NCI-H748 treated with DMSO at 0.1 percent for 48 hours (cell line): ENCODE measurements around the gene USP12.
"Not testable (repeated sequence)": the region's sequence is repeated elsewhere in the genome, so short reads cannot be mapped to it uniquely, and the experiment has no call there.

Experiments
- DNase-seq: peaks from one replicate; lab custom pipeline; 2025; lab: John Stamatoyannopoulos, UW

The USP12 gene

DNA sequence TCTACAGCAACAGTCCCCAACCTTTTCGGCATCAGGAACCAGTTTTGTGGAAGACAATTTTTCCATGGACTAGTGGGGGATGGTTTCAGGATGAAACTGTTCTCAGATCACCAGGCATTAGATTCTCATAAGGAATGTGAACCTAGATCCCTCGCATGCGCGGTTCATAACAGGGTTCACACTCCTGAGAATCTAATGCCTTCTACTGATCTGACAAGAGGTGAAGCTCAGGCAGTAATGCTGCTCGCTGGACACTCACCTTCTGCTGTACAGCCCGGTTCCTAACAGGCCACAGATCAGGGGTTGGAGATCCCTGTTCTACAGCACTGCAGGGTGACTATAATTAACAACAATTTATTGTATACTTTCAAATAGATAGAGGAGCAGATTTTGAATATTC is 21.9 kb downstream of the USP12 start:
- no peak for DNase-seq

DNA sequence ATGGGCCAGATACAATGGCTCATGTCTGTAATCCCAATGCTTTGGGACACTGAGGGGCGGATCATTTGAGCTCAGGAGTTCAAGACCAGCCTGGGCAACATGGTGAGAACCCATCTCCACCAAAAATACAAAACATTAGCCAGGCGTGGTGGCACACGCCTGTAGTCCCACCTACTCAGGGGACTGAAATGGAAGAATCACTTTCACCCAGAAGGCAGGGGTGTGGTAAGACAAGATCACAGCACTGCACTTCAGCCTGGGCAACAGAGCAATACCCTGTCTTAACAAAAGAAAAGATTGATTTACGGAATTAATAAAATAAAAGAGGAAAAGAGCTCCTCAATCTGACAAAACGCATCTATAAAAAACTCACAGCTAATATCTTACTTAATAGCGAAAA is 22.7 kb downstream of the USP12 start:
- DNase-seq: no peak

DNA sequence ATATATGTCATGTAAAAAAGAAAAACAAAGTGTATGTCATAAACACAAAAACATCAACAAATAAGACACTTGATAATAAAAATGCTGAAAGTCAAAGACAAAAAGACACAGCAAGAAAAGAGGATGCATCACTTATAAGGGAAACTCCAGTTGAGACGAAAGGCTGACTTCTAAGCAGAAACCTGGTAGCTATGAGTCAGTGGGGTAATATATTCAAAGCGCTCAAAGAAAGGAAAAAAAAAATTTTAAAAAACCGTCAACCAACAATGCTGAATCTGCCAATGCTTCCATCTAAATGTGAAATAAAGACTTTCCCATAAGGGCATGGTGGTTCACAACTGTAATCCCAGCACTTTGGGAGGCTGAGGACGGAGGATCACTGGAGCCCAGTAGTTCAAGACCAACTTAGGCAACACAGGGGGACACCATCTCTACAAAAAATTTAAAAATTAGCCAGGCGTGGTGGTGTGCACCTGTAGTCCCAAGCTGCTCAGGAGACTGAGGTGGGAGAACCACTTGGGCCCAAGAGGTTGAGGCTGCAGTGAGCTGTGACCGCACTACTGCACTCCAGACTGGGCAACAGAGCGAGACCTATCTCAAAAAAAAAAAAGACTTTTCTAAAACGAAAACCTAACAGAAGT is 24.0 kb downstream of the USP12 start:
- no peak for DNase-seq

DNA sequence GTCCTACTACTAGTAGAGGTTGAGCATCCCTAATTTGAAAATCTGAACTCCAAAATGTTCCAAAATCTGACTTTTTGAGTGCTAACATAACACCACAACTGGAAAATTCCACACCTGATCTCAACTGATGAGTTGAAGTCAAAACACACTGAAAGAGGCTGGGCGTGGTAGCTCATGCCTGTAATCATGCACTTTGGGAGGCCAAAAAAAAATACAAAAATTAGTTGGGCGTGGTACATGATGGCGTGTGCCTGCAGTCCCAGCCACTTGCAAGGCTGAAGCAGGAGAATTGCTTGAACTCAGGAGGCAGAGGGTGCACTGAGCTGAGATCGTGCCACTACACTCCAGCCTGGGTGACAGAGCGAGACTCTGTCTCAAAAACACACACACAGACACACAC is 29.9 kb downstream of the USP12 start:
- peak; percentile 35 for DNase-seq

DNA sequence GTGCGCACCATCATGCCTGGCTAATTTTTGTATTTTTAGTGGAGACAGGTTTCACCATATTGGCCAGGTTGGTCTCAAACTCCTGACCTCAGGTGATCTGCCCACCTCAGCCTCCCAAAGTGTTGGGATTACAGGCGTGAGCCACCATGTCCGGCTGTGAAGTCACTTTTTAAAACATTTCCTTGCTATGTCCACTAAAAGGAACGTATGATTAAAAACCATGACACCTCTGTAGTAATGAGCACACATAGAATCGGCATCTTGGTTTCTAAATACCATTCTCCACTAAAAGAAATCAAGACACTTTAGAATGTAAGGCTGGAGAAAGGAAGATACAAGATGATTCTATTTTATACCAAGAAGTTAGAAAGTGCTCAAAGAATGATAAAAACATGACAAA is 30.5 kb downstream of the USP12 start:
- not testable (repeated sequence) for DNase-seq

DNA sequence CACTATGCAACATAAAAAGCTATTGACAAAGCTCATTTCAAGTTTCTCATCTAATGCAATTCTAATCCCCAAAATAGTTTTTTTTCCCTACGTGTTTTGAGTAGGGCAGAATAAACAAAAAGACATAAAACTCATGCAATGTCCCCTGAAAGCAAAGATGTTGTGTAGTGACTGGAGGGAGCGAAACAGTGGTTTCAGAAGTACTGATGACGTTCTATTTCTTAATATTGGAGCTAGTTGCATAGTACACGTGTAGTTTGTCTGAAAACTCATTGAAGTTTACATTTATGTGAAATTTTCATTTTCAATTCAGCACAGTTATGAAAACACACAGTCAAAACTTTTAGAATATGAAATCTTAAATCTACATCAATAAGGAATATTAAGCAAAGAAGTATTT is 31.6 kb downstream of the USP12 start:
- no peak for DNase-seq

DNA sequence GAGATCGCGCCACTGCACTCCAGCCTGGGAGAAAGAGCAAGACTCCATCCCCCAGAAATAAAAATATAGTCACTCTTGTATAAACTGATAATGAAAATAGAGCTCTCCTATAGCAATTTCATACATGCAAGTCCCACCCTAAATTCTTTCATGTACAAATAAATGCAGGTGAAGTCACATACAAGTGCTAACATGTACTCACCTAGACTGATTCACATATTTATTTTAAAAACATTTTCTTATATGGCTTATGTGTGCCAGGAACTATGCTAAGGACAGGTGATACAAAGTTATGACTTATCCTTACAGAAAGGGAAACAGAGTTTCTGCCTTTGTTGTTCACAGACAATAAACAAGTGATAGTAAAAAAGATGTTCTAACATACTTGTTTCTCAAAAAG is 32.0 kb downstream of the USP12 start:
- no peak for DNase-seq

DNA sequence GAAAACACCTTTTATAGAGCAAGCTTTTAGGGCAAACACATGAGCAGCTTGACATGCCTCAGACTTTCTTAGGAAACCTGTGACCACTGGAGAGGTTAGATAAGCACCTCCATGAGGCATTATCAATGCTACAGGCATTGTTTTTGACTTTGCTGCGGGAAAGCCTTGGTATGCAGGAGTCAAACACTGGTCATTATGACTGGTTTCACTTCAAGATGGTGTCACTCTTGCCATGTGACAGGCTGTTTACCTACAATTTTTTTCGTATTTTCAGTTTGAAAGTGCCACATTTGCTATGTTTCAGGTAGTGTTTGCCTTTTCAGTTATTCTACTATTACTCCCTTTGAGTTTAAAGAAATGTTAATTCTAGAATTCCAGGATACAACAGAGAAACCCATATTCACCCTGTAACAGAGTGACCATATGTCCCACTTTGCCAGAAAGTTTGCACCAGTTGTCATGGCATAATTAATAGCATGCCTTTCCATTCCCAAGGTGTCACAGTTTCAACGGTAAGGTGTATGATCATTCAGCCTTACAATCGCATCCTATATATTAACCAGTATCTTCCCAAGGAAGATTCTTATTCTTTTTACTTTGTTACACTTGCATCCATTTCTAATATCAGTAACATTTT is 33.0 kb downstream of the USP12 start:
- DNase-seq: no peak

DNA sequence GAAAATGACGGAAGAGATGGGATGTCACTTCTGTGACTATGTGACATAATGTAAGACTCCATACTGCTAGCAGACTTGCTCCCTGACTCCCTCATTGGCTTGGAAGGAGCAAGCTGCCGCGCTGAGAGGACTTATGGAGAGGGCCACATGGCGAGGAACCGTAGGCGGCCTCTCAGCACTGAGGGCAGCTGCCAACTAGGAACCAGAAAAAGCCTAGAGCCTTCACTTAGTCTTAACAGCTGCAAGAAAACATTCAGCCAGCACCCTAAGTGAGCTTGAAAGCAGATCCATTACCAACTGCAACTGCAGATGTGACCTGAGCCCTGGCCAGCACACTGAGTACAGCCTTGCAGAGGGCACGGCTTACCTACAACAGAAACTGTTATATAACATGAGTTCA is 33.9 kb downstream of the USP12 start:
- DNase-seq: no peak

DNA sequence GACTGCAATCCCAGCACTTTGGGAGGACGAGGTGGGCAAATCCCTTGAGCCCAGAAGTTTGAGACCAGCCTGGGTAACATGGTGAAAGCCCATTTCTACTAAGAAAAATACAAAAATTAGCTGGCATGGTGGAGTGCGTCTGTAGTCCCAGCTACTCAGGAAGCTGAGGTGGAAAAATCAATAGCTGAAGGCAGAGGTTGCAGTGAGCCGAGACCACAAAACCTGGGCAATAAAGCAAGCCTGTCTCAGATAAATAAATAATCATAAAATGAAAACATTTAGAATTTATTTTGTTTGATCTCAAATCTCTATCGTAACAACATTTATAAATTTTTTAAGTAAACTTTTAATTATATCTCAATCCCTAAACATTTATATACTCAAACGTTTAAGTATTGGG is 36.6 kb downstream of the USP12 start:
- no peak for DNase-seq

DNA sequence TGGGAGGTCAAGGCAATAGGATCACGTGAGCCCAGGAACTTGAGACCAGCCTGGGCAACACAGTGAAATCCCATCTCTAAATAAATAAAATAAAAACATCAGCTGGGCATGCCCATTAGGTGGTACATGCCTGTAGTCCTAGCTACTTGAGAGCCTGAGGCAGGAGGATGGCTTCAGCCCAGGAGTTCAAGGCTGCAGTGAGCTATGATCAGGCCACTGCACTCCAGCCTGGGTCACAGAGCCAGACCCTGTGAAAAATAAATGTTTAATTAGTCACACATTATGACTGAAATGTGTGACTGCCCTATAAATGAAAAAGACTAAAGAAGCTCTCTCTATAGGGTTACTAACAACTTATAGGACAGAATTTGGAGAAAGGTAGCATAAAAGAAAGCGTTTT is 37.7 kb downstream of the USP12 start:
- no peak for DNase-seq

DNA sequence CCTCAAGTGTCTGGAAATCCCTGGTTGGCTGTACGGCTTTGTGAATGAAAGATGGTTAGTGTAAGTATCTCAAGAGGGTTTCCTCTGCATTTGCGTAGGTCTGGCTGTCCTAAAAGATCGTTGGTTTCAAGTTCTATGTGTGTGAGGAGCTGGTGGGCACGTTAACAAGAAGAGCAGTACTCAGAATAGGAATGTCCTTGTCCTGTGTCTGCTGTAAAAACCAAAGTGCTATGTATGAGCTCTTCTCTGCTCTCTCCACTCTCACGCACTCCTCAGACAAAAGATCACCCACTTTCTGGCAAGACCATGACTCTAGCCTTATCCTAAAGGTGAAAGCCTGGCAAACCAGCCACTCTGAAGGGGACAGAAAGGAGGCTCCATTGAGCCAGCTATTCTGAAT is 39.1 kb downstream of the USP12 start:
- no peak for DNase-seq

DNA sequence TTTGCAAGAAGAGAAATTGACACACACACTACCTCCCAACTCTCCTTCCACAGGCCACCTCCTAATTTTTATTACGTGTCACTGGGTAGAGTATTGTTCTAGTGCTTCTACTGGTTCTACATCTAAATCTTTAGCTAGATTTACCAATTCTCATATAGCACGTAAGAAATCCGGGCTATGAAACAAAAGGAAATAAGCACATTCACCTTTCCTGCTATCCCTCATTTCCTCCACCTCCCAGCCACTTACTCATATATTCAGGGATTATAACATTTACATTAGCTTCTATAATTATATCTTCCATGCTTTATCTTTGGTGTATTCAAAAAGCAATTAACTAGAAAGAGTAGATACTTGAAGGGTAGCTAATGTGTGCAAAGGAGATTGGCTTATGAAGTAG is 39.7 kb downstream of the USP12 start:
- DNase-seq: no peak

DNA sequence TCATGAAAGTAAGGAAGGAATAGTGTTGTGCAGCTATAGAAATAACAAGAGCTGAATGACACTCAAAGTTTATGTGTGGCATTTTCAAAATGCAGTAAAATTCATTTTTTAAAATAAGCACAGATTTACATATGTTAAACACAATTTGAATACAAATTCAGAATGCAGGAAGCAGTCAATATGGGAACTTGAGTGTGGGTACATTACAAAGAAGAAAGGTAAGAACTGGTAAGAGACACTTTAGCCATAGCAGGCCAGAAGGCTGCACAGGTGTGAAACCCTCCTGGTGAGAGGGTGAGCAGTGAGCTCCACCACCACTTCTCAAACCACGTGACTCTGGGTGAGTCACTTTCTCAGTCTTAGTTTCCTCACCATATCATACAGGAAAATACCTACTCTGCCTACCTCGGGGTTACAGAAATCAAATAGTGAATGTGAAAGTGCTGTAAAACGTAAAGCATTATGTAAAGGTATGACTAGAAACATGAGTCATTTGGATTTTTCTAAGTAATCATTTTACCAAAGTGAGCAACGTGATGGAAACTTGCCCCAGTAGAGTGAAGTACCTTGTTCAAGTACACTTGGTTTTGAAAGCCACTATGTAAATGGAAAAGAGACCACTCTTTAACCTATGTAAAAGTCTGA is 40.5 kb downstream of the USP12 start:
- DNase-seq: no peak

DNA sequence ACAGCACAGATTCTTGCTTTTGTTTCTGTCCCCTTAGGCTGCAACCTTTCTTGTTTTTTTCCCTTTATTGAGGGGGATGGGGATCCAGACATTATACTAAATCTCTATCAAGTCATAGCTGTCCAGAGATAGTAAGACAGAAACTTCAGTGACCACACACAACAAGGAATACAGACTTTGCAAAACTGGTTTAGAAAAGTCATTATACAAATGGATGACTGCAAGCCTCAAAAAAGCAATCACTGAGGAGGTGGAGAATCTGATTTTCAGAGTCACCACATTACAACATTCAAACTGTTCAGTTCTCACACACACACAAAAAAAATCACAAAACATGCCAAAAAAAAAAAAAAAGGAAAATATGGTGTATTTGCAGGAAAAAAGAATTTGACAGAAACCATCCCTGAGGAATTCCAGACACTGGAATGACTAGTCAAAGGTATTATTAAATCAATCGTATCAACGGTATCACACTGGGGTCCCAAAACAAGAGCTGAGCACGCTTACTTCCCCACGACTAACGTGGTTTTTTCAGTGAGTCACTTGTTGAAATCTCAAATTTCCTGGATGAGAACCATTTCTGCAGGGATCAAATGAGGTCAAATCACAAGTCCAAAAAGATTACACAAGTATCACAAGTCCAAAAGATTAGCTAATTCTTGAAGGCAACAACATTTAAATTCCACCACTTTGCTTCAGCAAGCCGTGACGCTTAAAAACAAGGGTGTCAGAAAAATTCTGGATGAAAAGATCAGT is 41.2 kb downstream of the USP12 start:
- no peak for DNase-seq

DNA sequence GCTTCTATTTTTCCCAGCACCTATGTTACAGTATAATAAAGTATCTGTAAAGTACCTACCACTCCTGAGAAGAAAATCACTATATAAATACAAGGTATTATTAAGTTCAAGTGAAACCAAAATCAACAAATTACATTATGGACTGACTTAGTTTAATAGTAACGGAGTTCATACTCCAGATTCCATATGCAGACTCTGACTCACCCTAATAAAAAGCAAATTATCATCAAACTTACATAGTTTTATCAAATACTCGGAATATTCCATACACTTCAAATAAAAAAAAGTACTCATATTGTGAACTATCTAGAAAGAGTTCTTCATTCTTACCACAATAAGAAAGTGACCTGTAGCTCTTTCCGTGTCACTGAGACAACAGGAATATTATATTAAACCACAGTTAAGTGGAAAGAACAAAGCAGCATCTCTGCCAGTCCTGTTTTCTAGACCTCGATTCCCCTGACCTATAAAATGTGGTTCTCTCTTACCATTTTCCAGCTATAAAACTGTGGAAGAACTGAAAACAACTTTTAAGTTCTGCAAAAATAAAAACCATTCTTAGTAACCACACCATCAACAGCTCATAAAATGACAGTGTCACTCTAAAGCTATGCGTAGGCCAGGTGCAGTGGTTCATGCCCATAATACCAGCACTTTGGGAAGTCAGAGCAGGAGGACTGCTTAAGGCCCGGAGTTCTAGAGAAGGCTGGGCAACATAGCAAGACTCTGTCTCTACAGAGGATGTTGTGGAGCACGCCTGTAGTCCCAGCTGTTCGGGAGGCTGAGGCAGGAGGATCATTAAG is 42.6 kb downstream of the USP12 start:
- no peak for DNase-seq

DNA sequence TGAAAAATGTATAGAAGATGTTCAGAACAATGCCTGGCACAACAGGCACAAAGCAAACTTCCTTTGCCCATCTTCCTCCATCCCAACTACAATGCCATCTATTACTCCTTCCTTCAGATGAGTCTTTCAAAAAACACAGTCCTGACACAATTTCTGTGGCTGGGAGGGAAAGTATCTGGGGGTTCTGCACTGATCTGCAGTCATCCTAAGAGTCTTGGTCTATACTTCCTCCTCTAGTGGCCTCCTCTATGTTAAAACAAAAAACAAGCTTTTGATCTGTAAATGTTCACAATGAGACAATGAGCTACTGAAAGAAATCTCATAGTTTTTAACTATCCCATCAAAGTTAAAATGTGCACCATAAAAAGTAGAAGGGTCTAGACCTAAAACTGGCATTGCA is 44.8 kb downstream of the USP12 start:
- DNase-seq: no peak

DNA sequence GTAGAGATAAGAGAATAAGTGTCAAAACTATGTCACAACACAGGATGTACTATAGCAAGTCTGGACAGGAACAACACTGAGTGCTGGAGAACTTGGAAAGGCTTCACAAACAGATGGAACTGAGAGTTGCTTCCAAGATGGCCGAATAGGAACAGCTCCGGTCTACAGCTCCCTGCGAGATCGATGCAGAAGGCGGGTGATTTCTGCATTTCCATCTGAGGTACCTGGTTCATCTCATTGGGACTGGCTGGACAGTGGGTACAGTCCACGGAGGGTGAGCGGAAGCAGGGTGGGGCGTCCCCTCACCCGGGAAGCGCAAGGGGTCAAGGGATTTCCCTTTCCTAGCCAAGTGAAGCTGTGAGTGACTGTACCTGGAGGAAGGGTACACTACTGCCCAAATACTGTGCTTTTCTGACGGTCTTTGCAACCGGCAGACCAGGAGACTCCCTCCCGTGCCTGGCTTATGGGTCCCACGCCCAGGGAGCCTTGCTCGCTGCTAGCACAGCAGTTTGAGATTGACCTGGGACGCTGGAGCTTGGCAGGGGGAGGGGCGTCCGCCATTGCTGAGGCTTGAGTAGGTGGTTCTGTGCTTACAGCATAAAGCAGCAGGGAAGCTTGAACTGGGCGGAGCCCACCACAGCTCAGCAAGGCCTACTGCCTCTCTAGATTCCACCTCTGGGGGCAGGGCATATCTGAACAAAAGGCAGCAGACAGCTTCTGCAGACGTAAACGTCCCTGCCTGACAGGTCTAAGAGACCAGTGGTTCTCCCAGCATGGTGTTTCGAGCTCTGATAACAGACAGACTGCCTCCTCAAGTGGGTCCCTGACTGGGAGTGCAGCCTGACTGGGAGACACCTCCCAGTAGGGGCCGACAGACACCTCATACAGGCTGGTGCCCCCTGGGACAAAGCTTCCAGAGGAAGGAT is 46.0 kb downstream of the USP12 start:
- DNase-seq: no peak

DNA sequence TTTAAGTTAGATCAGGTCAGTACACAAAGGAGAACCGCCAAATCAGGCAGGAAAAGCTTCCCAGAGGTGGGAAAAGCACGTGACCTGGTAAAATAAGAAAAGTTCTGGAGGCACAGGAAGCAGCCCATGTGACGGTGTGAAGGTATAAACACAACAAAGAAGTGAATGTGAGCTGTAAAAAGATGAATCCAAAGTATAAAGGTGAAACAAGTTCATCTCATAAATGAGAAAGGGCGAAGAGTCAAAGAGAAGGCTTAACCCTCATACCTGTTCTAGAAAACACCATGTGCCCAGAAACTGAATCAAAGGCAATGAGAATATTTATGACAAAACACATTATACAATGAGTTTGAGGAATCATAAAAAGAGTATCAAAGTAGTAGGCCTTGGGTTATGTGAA is 47.0 kb downstream of the USP12 start:
- DNase-seq: no peak

DNA sequence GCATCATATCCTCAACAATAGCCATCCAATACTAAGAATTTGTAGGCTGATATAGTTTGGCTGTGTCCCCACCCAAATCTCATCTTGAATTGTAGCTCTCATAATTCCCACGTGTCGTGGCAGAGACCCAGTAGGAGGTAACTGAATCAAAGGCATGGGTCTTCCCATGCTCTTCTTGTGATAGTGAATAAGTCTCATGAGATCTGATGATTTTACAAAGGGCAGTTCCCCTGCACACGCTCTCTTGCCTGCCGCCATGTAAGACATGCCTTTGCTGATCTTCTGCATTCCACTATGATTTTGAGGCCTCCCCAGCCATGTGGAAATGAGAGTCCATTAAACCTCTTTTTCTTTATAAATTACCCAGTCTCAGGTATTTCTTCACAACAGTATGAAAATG is 48.2 kb downstream of the USP12 start:
- DNase-seq: not testable (repeated sequence)

DNA sequence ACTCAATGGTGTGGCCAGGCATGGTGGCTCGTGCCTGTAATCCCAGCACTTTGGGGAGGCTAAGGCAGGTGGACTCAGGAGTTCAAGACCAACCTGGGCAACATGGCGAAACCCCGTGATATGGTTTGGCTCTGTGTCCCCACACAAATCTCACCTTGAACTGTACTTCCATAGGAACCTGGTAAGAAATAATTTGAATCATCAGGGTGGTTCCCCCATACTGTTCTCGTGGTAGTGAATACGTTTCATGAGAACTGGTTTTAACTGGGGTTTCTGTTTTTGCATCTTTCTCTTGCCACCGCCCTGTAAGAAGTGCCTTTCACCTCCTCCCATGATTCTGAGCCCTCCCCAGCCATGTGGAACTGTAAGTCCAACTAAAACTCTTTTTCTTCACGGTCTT is 49.6 kb downstream of the USP12 start:
- no peak for DNase-seq
